Smooth muscle cell (in vitro differentiated cells): Measurements from ENCODE around the gene DGKG. TPM values are rescaled to one million over a fixed set of nuclear protein-coding genes. Genes with fewer than 3 reads are reported as not detected.

Source experiments
- DNase-seq: peaks from one replicate; lab custom pipeline; 2025; ENCODE audit not compliant: unreplicated experiment; lab: John Stamatoyannopoulos, UW
- H2AFZ ChIP-seq: fragments of 200-600 bp; sonication (generic); 2 replicates; pipeline ENCODE4 v1.6.0; 2016; ENCODE audit warnings: antibody characterized with exemption, low read depth, mild to moderate bottlenecking
- H3F3A ChIP-seq: fragments of 200-600 bp; sonication (generic); 2 replicates; pipeline ENCODE4 v1.6.0; 2017; ENCODE audit warnings: antibody characterized with exemption, low read depth
- H3K27ac ChIP-seq: fragments of 200-600 bp; sonication (generic); 2 replicates; pipeline ENCODE4 v1.5.1; 2016; ENCODE audit warnings: low read depth, mild to moderate bottlenecking
- H3K27me3 ChIP-seq: fragments of 200-600 bp; sonication (generic); 2 replicates; pipeline ENCODE4 v1.6.1; 2016; ENCODE audit warnings: low read depth, mild to moderate bottlenecking
- H3K36me3 ChIP-seq: fragments of 200-600 bp; sonication (generic); 2 replicates; pipeline ENCODE4 v1.5.1; 2016; ENCODE audit warnings: low read depth
- H3K4me1 ChIP-seq: fragments of 200-600 bp; sonication (generic); 2 replicates; pipeline ENCODE4 v1.5.1; 2016; ENCODE audit warnings: low read depth
- H3K4me2 ChIP-seq: fragments of 200-600 bp; sonication (generic); 2 replicates; pipeline ENCODE4 v1.6.0; 2016; ENCODE audit warnings: mild to moderate bottlenecking
- H3K4me3 ChIP-seq: fragments of 200-600 bp; sonication (generic); 2 replicates; pipeline ENCODE4 v1.5.1; 2016; ENCODE audit warnings: mild to moderate bottlenecking
- H3K79me2 ChIP-seq: fragments of 200-600 bp; sonication (generic); 2 replicates; pipeline ENCODE4 v1.6.0; 2016; ENCODE audit warnings: low read depth, mild to moderate bottlenecking
- H3K9ac ChIP-seq: fragments of 200-600 bp; sonication (generic); 2 replicates; pipeline ENCODE4 v1.6.0; 2016; ENCODE audit warnings: low read depth
- H3K9me3 ChIP-seq: fragments of 200-600 bp; sonication (generic); replicated peaks from 2 replicates; pipeline ENCODE4 v1.5.1; 2016; ENCODE audit warnings: low read depth
- H4K20me1 ChIP-seq: fragments of 200-600 bp; sonication (generic); 2 replicates; pipeline ENCODE4 v1.6.0; 2016; ENCODE audit warnings: low read depth
- WGBS: methylation state at CpG from one replicate; pipeline ENCODE4 v1.1.7; 2016; ENCODE audit warnings: low lambda C conversion rate; 5-methylcytosine and 5-hydroxymethylcytosine counted together
- polyA plus RNA-seq: library from polyadenylated mRNA; unstranded; fragments of >200 nt; fragmentation: Nextera tagmentation; extraction: Ambion mirVana; gene quantifications from 2 replicates; pipeline ENCODE4 v1.2.1, GENCODE V29; 2016
- total RNA-seq: library from RNA; depleted of rRNA; stranded (reverse); fragments of >200 nt; gene quantifications from 2 replicates; pipeline ENCODE4 v1.2.3, GENCODE V29; 2014
- TF ChIP-seq, protein P1 (sequence below): fragments of 200-600 bp; sonication (generic); IDR thresholded peaks from 2 replicates; pipeline ENCODE4 v1.5.1; 2017; ENCODE audit warnings: borderline replicate concordance, mild to moderate bottlenecking, antibody characterized with exemption; ENCODE audit not compliant: insufficient read depth, poor library complexity, severe bottlenecking

DGKG gene
- total and polyA plus RNA-seq, 2 experiments from 2014 or later, result 0.64 TPM; not detected in 1

- Histone ChIP-seq H3K4me1 (no peaks in the 10 kb centered on the region), H3K4me3 (no peak overlapping the region), H3F3A (no peaks in the 10 kb centered on the region), H4K20me1 (no peaks in the 10 kb centered on the region), H3K4me2 (no peak overlapping the region), H3K27ac (no peak overlapping the region), H3K27me3 (peaks cover 55% of the 10 kb centered on the region), H2AFZ (no peak overlapping the region), H3K79me2 (no peaks in the 10 kb centered on the region), H3K36me3 (no peaks in the 10 kb centered on the region), H3K9ac (no peak overlapping the region), H3K9me3 (no peaks in the 10 kb centered on the region)
- 82% methylated on average over 6 of the region's 6 CpGs for WGBS
- TF ChIP-seq, protein P1, sequence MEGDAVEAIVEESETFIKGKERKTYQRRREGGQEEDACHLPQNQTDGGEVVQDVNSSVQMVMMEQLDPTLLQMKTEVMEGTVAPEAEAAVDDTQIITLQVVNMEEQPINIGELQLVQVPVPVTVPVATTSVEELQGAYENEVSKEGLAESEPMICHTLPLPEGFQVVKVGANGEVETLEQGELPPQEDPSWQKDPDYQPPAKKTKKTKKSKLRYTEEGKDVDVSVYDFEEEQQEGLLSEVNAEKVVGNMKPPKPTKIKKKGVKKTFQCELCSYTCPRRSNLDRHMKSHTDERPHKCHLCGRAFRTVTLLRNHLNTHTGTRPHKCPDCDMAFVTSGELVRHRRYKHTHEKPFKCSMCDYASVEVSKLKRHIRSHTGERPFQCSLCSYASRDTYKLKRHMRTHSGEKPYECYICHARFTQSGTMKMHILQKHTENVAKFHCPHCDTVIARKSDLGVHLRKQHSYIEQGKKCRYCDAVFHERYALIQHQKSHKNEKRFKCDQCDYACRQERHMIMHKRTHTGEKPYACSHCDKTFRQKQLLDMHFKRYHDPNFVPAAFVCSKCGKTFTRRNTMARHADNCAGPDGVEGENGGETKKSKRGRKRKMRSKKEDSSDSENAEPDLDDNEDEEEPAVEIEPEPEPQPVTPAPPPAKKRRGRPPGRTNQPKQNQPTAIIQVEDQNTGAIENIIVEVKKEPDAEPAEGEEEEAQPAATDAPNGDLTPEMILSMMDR, result no peak
- no peak for DNase-seq
Measured at GRCh38 chr3:186330772-186331460, 31.1 kb downstream of the DGKG start.

- H3K4me3 ChIP-seq, result no peak overlapping the region
- H3K9me3 ChIP-seq, result no peaks in the 10 kb centered on the region
- no peak overlapping the region for H3K27ac ChIP-seq
- H3K9ac ChIP-seq, result no peak overlapping the region
- no peaks in the 10 kb centered on the region for H3K79me2 ChIP-seq
- H4K20me1 ChIP-seq, result no peaks in the 10 kb centered on the region
- WGBS, result 97% methylated on average over 1 of the region's 1 CpG
- no peak for DNase-seq
- peaks cover 54% of the 10 kb centered on the region for H3K27me3 ChIP-seq
- H2AFZ ChIP-seq, result no peak overlapping the region
- H3F3A ChIP-seq, result no peaks in the 10 kb centered on the region
- TF ChIP-seq, protein P1, result no peak
- H3K4me1 ChIP-seq, result no peaks in the 10 kb centered on the region
- no peaks in the 10 kb centered on the region for H3K36me3 ChIP-seq
- H3K4me2 ChIP-seq, result no peak overlapping the region
Measured at GRCh38 chr3:186329589-186329988, 32.4 kb downstream of the DGKG start.

DNA sequence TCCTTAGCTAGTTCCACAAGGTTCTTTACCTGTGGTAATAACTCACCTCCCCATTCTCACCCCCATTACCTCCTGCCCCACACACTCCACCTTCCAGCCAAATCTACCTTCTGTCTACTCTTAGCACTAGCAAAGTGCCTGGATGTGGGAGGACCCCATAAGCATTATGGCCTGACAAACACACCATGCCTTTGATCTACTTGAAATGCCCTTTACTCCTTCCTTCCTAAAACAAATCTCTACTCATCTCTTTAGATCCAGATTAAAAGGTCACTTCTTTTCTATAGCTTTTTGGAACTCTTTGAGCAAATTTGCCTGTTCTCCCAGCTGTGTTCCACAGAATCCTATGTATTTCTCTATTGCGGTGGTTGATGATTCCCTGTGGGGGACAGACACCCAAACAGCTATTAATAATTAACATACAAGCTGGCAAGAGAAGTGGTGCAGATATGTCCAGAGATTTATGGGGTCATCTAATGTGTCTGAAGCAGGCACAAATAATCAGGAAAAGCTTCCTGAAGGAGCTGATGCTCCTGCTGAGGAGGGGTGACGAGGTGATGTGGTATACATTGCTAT is 34.0 kb downstream of the DGKG start:
- Histone ChIP-seq H3K27me3 (peaks cover 41% of the 10 kb centered on the region), H2AFZ (no peak overlapping the region), H3F3A (no peaks in the 10 kb centered on the region), H3K27ac (no peak overlapping the region), H3K4me2 (no peak overlapping the region), H3K9me3 (no peaks in the 10 kb centered on the region), H4K20me1 (no peaks in the 10 kb centered on the region), H3K79me2 (no peaks in the 10 kb centered on the region), H3K4me1 (no peaks in the 10 kb centered on the region), H3K4me3 (no peak overlapping the region), H3K36me3 (no peaks in the 10 kb centered on the region), H3K9ac (no peak overlapping the region)
- TF ChIP-seq, protein P1, result no peak
- no peak for DNase-seq
- 87% methylated on average over 2 of the region's 2 CpGs for WGBS

DNA sequence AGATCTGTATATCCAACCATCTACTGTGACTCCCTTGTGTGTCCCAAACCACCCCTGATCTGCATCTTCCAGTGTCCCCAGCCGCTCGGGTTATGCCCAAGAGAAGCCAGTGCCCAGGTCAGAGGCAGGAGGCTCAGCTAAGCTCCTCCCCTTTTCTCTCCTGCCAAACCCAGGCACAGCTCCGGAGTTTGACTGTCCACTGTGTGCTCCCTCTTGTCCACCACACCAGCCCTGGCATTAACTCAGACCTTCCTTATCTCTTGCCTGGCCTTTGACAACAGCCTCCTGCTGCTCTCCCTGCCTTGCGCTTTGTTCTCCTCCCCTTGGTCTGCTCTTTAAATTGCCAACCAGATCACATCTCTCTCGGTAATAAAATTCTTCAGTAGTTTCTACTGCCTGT is 39.3 kb downstream of the DGKG start:
- no peaks in the 10 kb centered on the region for H4K20me1 ChIP-seq
- 84% methylated on average over 5 of the region's 5 CpGs for WGBS
- H3K79me2 ChIP-seq, result no peaks in the 10 kb centered on the region
- peaks cover 6% of the 10 kb centered on the region for H3K4me1 ChIP-seq
- no peak overlapping the region for H3K4me3 ChIP-seq
- TF ChIP-seq, protein P1, result no peak
- no peak overlapping the region for H2AFZ ChIP-seq
- H3K9ac ChIP-seq, result no peak overlapping the region
- H3K9me3 ChIP-seq, result no peaks in the 10 kb centered on the region
- H3K27ac ChIP-seq, result no peak overlapping the region
- H3K4me2 ChIP-seq, result no peak overlapping the region
- peaks cover 23% of the 10 kb centered on the region for H3K27me3 ChIP-seq
- no peak for DNase-seq
- H3F3A ChIP-seq, result peaks cover 12% of the 10 kb centered on the region
- no peaks in the 10 kb centered on the region for H3K36me3 ChIP-seq
